NCI-H510A treated with DMSO at 0.1 percent for 48 hours (cell line): ENCODE results near the gene MAN1B1.

Experiments
- DNase-seq: peaks from one replicate; lab custom pipeline; 2025; lab: John Stamatoyannopoulos, UW

The MAN1B1 gene

DNA sequence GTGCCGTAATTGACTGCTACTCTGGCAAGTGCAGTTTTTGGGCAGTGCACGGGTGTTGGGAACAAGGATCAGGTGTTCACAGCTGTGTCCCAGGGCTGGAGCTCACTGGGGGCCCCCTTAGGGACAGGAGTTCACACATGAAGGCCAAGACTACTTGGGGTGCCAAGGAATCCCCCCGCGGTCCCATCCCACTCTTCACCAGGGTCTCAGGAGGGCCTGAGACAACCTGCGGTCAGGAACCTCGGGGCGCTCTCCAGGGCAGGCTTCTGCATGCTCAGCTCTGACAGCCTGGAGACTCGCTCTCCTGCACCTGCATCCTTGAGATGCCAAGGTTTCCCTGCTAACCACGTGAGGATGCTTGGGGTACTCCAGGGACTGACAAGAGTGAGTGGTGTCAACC lies 2.3 kb upstream of the MAN1B1 start:
- no peak for DNase-seq

DNA sequence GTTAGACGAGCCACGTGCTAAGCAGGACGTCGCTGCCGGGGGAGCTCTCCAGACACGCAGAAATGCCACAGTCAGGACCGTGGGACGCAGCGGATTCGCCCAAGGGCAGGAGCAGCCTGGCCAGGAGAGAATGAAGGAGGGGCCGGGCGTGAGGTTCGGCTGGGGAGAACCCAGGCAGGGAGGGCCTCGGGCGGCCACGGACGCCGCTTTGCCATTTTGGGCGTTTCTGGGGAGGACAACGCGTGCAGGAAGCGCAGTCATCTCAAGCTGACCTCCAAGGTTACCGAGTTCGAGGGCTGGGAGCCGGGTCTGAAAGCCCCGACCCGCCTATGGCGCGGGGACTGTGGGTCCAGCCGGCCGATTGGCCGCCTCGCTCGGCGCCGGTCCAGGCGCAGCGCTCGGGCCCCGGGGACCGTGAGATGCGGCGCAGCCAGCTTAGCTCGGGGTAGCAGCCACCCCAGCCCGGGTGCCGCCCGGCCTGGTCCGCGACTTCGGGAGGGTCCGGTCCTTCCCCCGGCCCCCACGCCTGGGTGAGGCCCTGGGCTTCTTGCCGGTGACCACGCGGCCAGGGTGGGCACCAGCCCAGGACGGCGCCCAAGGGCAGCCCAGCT lies 760 bp upstream of the MAN1B1 start:
- no peak for DNase-seq

DNA sequence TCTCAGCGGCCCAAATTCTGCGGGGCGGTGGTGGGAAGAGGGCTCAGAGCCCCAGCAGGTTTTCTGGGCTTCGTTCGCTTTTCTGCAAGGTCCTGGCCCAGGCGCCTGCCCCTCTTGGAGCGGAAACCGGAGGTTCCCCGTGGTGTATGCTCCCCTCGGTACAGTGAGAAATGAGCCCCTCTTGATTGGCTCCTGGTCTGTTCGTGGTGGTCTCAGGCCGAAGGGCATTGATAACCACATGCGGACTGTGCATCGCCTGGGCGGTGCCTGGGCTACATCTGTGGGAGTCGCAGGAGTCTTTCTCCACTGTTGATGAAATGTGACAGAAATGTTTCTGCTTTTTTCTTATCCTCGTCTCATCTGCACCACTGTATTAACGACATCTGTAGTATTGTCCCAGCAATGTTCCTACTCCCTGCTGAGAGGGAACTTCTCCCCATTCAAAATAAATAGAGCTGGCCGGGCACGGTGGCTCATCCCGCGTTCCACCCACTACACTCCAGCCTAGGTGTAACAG lies 682 bp downstream of the MAN1B1 start:
- DNase-seq: no peak

DNA sequence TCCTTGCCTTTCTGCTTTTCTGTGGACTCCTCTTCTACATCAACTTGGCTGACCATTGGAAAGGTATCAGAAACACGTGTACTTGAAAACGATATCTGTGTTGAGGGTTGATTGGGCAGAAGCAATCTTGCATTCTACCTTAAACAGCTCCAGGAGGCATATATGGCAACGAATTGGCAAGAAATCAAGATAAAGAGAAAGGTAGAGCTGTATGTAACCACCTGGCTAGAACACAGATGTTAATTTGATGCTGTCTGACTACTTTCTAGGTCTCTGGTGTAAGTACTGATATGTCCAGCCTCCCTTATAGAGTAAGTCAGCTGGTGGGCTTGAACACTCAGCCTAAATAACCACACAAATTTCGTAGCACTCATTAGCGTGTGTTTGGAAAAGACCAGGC lies 1.3 kb downstream of the MAN1B1 start:
- DNase-seq: no peak

DNA sequence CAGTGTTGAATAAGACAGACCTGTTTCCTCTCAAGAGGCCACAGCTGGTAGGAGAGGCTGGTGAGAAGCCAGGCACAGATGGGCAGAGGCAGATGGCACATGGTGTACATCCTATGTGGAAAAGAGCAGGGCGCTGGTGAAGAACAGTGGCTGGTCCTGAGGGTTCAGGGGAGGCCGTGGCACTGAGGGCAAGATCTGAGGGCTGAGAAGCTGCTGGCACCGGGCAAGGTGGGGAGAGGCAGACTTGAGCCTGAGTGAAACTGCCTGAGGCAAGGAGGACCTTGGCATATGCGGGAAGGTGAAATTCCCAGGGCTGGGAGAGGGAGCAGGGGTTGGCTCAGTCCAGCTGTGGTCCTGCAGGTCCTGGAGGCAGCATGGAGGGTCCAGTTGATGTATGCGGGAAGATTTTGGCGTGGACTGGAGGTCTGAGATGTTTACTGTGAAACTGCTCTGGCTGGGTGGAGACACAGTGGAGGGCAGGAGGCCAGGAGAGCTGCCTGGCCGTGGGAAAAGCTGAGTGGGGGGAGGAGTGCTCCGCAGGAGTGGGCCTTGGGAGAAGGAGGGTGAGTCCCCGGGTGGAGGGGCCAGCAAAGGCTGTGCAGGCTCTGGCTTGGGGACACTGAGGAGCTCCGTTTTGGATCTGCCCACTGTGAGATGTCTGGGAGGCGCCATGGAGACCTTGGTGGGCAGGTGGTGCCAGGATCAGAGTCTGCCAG lies 2.6 kb downstream of the MAN1B1 start:
- no peak for DNase-seq

DNA sequence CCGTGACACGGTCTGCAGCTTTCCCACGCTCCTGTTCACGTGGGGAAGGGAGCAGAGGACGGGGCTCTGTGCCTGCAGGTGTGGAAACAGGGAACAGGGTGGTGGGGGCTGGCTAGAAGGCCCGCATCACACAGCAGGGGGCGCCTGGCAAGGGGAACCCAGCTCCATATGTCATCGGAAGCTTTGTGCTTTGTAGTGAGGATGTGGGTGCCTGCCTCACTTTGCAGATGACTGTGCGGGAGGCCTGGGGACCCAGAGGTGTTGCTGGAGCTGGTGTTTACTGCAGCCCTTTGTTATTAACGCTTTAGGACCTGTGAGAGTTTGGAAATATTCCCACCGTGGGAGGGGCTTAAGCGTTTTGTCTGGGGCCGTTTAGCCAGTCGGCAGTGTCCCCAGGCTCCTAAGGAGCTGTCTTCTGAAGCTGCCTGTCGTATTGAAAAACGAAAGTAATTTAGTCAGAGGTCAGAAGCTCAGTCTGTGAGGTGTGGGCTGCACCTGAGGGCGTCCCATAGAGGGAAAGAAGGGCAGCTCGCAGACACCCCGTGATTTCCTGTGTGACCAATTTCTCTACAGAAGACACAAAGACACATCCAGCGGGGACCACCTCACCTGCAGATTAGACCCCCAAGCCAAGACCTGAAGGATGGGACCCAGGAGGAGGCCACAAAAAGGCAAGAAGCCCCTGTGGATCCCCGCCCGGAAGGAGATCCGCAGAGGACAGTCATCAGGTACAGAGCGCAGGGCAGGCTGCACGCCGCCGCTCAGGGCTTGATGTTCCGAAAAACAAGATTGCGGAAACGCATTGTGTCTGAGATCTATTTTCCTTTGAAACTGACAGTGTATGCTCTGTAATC lies 9.1 kb downstream of the MAN1B1 start:
- DNase-seq: no peak

DNA sequence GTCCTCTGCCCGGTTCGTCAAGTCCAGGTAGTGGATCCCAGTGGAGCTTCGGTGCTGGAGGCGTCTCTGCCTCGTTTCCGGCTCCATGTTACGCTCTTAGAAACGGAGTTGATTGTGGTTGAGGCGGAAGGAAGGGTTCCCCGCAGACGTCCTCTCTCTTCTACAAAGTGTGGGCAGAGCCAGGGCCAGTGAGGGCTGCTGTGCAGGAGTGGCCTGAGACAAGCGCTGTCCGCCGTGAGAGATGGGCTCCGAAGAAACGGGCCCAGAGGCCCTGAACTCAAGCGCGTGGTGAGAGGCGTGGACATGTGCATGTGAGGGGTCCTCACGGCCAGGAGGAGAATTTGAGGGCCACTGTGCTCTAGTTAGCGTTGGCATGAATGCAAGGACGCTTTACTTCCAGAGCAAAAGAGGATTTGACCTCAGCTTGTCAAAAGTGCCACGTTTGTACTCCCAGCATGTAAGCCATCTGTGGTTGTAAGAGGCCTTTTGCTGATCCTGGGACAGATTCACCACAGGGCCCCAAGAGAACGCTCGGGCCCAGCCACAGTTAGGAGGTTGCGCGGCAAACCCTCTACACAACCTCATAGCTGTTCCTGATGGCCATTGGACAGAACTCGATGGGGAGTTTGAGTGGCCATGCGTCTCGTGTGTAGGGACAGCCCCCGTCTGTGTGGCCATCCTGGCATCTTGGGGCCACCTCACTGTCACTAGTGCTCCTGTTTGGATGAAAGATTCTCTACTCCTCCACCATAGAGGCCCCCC lies 10.2 kb downstream of the MAN1B1 start:
- DNase-seq: no peak

DNA sequence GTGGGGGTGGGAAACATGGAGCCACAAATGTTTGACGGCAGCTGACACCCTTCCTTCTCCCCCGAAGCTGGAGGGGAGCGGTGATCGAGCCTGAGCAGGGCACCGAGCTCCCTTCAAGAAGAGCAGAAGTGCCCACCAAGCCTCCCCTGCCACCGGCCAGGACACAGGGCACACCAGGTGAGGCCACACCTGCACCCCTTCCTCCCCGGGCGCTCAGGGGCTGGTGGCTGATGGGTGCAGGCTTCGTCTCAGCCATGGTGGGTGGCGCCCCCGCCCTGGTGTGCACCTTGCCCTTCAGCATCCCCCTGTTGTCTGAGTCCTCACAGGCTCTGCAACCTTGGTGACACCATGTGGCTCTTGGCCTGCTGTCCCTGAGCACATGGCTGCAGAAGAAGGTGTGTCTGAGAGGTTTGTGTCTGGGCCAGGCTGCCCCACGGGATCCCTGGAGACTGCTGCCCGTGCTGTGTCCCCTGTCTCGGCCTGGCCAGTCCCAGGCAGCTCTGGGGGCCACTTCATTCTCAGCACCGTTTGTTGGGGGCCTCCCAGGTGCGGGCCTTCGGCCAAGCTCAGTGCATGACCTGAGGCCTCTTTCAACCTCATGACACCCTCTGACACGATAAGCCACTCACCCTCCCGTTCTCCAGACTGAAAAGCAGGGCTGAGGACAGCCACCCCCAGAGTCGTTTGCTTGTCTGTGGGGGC lies 11.1 kb downstream of the MAN1B1 start:
- no peak for DNase-seq

DNA sequence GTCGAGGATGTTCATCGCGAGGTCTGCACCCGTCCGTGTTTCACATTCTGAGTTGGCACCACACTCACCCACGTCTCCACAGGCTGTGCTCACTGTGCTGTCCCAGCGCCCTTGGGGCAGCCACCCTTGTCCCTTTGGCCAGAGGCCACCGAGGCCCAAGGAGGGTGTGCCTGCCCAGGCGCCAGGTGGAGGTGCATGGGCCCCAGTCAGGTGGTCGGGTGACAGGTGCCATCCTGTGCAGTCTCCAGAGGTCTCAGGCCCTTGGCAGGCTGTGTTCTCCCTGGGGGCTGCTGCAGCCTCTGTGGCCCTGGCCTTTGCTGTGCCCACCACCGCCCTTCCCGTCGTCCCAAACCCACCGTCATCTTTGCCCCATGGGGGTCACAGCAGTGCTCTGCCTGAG lies 12.4 kb downstream of the MAN1B1 start:
- no peak for DNase-seq

DNA sequence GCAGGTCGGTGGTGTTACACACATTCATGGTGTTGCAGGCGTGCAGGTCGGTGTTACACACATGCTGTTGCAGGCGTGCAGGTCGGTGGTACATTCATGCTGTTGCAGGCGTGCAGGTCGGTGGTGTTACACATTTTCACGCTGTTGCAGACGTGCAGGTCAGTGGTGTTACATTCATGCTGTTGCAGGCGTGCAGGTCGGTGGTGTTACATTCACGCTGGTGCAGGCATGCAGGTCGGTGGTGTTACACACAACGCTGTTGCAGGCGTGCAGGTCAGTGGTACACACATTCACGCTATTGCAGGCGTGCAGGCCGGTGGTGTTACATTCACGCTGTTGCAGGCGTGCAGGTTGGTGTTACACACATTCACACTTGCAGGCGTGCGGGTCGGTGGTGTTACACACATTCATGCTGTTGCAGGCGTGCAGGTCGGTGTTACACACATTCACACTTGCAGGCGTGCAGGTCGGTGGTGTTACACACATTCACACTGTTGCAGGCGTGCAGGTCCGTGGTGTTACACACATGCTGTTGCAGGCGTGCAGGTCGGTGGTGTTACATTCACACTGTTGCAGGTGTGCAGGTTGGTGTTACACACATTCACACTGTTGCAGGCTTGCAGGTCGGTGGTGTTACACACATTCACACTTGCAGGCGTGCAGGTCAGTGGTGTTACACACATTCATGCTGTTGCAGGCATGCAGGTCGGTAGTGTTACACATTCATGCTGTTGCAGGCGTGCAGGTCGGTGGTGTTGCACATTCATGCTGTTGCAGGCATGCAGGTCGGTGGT lies 16.6 kb downstream of the MAN1B1 start:
- DNase-seq: no peak

DNA sequence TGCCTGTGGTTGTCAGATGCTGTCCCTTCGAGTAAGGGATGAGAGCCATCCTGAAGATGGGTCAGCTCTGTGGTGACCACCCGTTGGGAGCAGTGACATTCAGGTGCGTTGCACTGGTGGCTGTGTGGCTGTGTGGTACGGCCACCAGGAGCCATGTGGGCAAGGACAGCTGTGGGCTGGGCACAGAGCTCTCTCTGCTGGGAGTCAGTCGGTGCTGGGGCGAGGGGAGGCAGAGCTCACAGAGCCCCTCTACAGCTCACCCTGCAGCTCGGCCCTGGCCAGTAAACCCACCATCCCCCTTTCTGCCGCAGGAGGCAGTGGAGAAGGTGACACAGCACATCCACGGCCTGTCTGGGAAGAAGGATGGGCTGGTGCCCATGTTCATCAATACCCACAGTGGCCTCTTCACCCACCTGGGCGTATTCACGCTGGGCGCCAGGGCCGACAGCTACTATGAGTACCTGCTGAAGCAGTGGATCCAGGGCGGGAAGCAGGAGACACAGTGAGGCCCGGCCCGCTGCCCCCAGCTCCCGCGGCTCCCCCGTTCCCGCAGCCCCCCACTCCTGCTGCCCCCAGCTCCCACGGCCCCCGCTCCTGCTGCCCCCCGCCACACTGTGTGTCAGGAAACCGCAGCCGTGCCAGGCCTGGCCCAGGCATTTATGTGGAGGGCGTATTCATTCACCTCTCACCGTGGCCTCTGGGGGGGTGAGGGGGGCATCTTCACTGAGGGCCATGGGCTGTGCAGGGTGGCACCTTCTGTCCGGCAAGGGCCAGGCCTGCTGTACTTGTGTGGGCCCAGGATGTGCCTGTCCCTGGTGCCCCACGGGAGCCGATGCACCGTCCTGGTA lies 19.3 kb downstream of the MAN1B1 start:
- no peak for DNase-seq

DNA sequence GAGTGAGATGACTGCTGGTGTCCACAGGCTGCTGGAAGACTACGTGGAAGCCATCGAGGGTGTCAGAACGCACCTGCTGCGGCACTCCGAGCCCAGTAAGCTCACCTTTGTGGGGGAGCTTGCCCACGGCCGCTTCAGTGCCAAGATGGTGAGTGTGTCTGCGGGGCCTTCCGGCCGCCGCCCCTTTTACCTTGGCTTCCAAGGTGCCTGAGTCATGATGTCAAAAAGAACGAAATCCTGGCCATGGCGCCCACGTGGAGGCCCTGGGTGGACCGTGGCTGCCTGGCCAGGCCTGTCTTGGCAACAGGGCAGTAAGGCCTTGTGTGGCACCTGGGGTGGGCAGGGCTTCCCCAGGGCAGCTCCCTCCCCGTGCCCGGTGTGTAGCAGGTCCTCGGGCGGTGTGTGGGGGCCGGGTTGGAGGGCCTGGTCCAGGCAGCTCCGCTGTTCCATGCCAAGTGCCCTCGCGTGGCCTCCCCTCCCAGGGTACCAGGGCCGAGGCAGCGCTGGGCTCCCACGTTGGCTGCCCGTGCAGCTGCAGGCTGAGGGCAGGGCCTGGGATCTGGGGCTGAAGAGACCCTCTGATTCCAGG lies 20.0 kb downstream of the MAN1B1 start:
- DNase-seq: no peak

DNA sequence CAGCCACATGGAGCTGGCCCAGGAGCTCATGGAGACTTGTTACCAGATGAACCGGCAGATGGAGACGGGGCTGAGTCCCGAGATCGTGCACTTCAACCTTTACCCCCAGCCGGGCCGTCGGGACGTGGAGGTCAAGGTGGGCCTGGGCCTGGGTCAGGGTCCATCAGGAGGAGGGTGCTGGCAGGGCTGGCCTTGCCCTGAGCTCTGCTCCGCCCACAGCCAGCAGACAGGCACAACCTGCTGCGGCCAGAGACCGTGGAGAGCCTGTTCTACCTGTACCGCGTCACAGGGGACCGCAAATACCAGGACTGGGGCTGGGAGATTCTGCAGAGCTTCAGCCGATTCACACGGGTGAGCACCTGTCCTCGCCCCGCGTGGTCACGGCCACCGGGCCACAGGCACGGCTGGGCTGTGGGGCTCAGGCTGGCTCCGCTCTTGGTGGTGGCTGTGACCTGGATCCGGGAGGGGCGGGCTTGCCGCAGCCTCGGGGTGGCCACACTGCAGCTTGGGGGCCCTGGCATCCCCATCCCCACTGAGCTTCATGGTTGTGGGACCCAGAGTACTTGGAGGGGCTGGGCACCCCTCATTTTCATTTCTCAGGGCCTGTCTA lies 20.6 kb downstream of the MAN1B1 start:
- no peak for DNase-seq

DNA sequence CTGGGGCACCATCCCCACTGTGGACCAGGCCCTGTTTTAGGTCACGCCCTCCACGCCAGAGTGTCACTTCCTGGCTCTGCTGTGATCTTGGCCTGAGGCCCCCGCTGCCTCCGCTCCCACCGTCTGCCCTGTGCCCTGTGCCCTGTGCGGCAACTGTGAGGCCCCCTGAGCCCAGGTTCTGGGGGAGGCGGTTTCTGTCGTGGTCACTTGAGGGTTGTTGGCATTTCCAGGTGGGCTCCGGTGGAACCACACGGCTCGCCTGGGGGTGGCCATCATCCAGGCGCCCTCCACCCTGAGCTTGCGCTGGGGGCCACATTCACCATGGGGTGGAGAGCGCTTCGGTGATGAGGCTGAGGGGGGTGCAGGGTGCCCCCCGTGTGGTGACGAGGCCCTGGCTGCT lies 21.2 kb downstream of the MAN1B1 start:
- DNase-seq: no peak

DNA sequence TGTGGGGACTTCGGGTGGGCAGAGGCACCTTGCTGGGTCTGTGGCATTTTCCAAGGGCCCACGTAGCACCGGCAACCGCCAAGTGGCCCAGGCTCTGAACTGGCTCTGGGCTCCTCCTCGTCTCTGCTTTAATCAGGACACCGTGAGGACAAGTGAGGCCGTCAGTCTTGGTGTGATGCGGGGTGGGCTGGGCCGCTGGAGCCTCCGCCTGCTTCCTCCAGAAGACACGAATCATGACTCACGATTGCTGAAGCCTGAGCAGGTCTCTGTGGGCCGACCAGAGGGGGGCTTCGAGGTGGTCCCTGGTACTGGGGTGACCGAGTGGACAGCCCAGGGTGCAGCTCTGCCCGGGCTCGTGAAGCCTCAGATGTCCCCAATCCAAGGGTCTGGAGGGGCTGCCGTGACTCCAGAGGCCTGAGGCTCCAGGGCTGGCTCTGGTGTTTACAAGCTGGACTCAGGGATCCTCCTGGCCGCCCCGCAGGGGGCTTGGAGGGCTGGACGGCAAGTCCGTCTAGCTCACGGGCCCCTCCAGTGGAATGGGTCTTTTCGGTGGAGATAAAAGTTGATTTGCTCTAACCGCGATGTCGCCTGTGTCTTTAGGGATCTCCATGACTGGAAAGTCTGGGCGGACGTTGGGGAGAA lies 21.9 kb downstream of the MAN1B1 start:
- no peak for DNase-seq

DNA sequence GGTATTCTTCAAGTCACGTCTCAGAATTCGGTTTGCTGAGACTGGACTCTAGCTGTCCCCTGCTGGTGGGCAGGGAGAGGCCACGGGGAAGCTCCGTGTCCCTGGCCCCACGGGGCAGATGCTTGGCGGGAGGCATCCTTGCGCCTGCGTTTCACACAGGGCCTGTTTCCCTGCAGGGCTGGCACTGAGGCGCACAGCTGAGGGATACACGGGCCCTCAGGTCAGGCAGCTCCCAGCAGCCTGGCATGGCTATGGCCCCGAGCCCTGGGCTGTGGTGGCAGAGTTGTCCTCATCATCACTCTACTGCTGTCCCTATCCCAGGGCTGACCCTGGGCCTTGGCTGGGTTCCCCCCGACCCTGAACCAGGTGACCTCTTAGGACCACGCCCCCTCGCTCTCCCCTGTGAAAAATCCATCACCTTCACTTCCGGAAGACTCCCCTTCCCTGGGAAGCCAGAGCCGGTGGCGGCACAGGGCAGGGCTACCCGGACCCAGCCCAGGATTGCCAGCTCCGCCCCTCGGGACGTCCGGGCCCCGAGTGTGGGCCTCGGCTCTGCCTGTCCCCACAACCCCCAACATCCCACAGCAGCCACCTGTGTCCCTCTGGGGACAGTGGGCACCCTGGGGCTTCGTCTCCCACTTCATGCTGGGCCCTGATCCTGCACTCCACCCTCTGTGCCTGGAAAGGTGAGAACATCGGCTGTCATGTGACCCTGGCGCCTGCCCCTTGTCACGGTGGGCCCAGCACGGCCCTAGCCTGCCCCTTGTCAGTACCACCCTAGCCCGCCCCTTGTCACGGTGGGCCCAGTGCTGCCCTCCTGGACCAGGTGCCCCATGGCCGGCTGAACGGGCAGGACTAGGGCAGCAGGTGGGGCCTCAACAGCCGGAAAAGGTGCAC lies 22.7 kb downstream of the MAN1B1 start:
- no peak for DNase-seq

DNA sequence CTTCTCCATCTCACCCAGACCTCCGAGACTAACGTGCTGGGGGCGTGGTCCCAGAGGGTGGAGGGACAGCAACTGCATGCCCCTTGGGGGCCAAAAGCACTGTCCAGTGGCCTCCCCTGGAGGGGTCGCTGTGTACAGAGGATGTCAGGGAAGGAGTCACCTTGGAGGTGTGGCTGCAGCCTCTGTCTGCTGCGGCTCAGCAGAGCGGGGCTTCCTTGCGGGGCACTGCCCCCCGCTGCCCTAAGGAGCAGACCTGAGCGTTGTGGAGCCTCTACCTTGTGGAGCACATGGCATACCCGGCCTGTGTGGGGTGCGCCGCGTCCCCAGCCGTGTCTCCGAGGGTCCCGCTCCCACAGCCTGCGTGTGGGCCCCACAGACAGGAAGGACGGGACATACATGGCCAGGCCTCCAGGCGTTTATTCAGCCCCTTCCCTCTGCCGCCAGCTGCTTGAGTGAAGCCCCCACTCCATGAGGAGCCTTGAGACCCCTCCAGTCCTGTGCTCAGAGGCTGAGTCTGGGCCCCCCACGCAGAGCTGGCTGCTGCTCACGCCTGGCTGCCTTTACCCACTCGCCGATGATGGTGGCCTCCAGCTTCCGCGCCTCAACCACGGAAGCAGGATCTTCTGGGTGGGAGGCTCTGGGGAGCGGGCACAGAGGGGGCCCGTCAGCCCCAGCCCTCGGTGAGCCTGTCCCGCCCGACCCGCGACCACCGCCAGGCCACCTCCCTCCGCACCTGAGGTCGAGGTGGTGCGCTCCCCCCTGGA lies 23.5 kb downstream of the MAN1B1 start:
- no peak for DNase-seq
